BJ (cell line): ENCODE measurements around the gene PRPS1. TPM values are rescaled to one million over a fixed set of nuclear protein-coding genes. Genes with fewer than 3 reads are reported as not detected.

Experiments used
- CTCF ChIA-PET: fragments of 350-600 bp; formaldehyde crosslinking; extraction: SDS; loops from one replicate; lab custom pipeline; 2021; ENCODE audit warnings: antibody characterized with exemption, inconsistent platforms; lab: Yijun Ruan, JAX
- POLR2A ChIA-PET: fragments of 300-600 bp; sonication (Branson Sonifier 250); formaldehyde crosslinking; extraction: SDS; loops from one replicate; lab custom pipeline; 2021; ENCODE audit warnings: antibody characterized with exemption; lab: Charles Lee
- DNase-seq: peaks from one replicate; pipeline ENCODE4 v3.0.0-alpha.2; 2011; ENCODE audit warnings: low read depth
- H3K27me3 ChIP-seq: 2 replicates; pipeline ENCODE4 v1.6.0; 2011; ENCODE audit warnings: low read length; ENCODE audit not compliant: control insufficient read depth, insufficient read depth
- H3K36me3 ChIP-seq: 2 replicates; pipeline ENCODE4 v1.5.1; 2011; ENCODE audit warnings: low read length; ENCODE audit not compliant: control insufficient read depth, insufficient read depth
- H3K4me3 ChIP-seq: 2 replicates; pipeline ENCODE4 v1.5.1; 2011; ENCODE audit warnings: low read depth, mild to moderate bottlenecking, control low read depth, low read length
- CTCF ChIP-seq: IDR thresholded peaks from 2 replicates; pipeline ENCODE4 v1.5.1; 2011; ENCODE audit warnings: low read depth, mild to moderate bottlenecking, control low read depth, inconsistent platforms, low read length, moderate library complexity; ENCODE audit not compliant: insufficient read depth
- polyA minus RNA-seq: library from RNA; depleted of rRNA, polyadenylated mRNA; stranded (reverse); fragments of >200 nt; gene quantifications from 2 replicates; pipeline ENCODE4 v1.2.3, GENCODE V29; 2011; rRNA and poly(A)+ RNA removed
- polyA plus RNA-seq: library from polyadenylated mRNA; depleted of rRNA; stranded (reverse); fragments of >200 nt; gene quantifications from 2 replicates; pipeline ENCODE4 v1.2.3, GENCODE V29; 2011; rRNA removed

PRPS1 gene
- polyA plus RNA-seq (50.1 and 64.9 TPM in 2 replicates), polyA minus RNA-seq (22.1 and 32.3 TPM in 2 replicates)

- H3K36me3 ChIP-seq, result no peaks in the 10 kb centered on the region
- ChIA-PET POLR2A (no interaction called here), CTCF (interaction anchor here (0.9 to 1.4 kb wide), 3 partner anchors 27 to 148 kb away, joined by 3 to 5 read pairs (median 4); partner anchors contain the start of gene TSC22D3)
- H3K27me3 ChIP-seq, result no peaks in the 10 kb centered on the region
- peak; percentile 77 for DNase-seq
- peak within 1 kb of the TSS; percentile 56 for H3K4me3 ChIP-seq
- no peak for TF ChIP-seq CTCF
Observed at GRCh38 chrX:107627838-107628661, at the start of gene PRPS1. Gene PRPS1 (plus strand): TSS chrX:107628510. CDS start chrX:107628629, 119 bp downstream.

GRCh38 chrX:107579956-107580355 lies 48.4 kb upstream of the PRPS1 start:
- TF ChIP-seq CTCF, result no peak
- CTCF ChIA-PET, result no interaction called here
- no peak for DNase-seq

DNA sequence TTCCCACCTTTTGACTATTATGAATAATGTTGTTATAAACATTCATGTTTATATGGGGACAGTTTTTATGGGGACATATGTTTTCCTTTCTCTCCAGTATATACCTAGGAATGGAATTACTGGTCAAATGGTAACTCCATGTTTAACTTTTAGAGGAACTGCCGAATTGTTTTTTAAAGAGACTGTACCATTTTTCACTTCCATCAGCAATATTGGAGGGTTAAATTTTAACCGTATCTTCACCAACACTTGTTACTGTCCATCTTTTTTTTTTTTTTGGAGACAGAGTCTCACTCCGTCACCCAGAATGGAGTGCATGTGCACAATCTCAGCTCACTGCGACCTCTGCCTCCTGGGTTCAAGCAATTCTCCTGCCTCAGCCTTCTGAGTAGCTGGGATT lies 46.4 kb upstream of the PRPS1 start:
- DNase-seq, result no peak
- no peak for TF ChIP-seq CTCF
- H3K27me3 ChIP-seq, result no peaks in the 10 kb centered on the region
- ChIA-PET CTCF (no interaction called here), POLR2A (no interaction called here)
- no peaks in the 10 kb centered on the region for H3K36me3 ChIP-seq
- H3K4me3 ChIP-seq, result no peak overlapping the region

More at GRCh38 chrX:107579956-107580355, 48.4 kb upstream of the PRPS1 start:
- no peaks in the 10 kb centered on the region for H3K36me3 ChIP-seq
- H3K27me3 ChIP-seq, result no peaks in the 10 kb centered on the region
- no peak overlapping the region for H3K4me3 ChIP-seq
- POLR2A ChIA-PET, result interaction anchor here (0.5 kb wide), 1 partner anchor 203 kb away, joined by 16 read pairs; no protein-coding TSS in a partner anchor

GRCh38 chrX:107589243-107589642 lies 39.1 kb upstream of the PRPS1 start:
- CTCF ChIA-PET, result no interaction called here
- Histone ChIP-seq H3K4me3 (no peak overlapping the region), H3K27me3 (no peaks in the 10 kb centered on the region), H3K36me3 (no peaks in the 10 kb centered on the region)
- TF ChIP-seq CTCF, result no peak
- POLR2A ChIA-PET, result no interaction called here
- DNase-seq, result no peak

DNA sequence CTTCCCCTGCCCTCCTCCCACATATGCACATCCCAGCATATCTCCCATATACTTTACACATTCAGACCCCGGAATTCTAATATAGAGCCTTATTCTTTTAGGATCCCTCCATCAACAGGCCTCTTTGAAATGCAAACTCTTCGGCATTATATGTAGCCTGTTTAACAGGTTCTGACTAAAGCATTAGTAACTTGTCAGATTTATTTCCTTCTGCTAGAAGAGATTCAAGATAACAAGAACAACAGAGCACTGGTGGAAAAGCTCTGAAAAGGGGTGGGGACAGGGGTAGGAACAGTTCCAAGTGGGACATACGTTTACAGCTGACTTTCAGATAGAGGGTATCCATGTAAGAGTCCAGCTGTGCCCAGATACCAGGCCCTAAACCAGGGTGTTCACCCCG lies 31.7 kb upstream of the PRPS1 start:
- Histone ChIP-seq H3K27me3 (no peaks in the 10 kb centered on the region), H3K4me3 (no peak overlapping the region), H3K36me3 (no peaks in the 10 kb centered on the region)
- DNase-seq, result no peak
- no peak for TF ChIP-seq CTCF
- CTCF ChIA-PET, result no interaction called here
- POLR2A ChIA-PET, result no interaction called here
